Stomach (tissue), 4 donors: ENCODE data around the gene RAB28.

Experiments
- CTCF ChIP-seq, 7 experiments: fragments of 450-650 bp in 4 of 7; fragments of 200-600 bp in 3 of 7; sonication (generic) in 3 of 7; IDR thresholded peaks; one replicate each; pipeline ENCODE4 v1.5.1; 2016 to 2019; ENCODE audit warnings: antibody characterized with exemption in 7 of 7, control low read depth in 2 of 7, mild to moderate bottlenecking in 1 of 7
- POLR2A ChIP-seq, 4 donors: fragments of 450-650 bp; IDR thresholded peaks; one replicate each; pipeline ENCODE4 v1.6.1; 2016; ENCODE audit warnings: antibody characterized with exemption in 4 of 4, control low read depth in 2 of 4, mild to moderate bottlenecking in 1 of 4, moderate library complexity in 1 of 4
- POLR2AphosphoS5 ChIP-seq, 3 donors: sonication (generic); formaldehyde crosslinking; IDR thresholded peaks; one replicate each; pipeline ENCODE4 v1.6.1; 2016; ENCODE audit warnings: antibody characterized with exemption in 3 of 3

- TF ChIP-seq CTCF (IDR thresholded peaks at IDR 0.05) = no peak
- no peak for TF ChIP-seq POLR2A (IDR thresholded peaks at IDR 0.05)
- TF ChIP-seq POLR2AphosphoS5 (IDR thresholded peaks at IDR 0.05) = no peak
Measured at GRCh38 chr4:13349096-13349495, 135.0 kb downstream of the RAB28 start.
